ENCODE measurements around the gene SPECC1L.

DNA sequence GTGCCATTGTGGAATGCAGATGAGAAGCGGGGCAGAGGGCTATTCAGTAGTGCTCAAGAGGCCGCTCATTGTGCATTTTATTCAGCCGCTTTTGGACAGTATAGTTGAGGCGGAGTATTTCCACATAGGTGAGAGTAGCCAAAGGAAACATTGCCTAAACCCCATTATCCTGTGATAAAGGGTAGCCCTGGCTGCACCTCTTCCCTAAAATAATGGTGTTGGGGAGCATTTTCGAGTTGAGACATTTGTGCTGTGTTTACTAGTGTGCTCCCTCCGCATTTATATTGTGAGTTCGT lies 68.8 kb downstream of the SPECC1L start:
- TF ChIP-seq CTCF (IDR thresholded peaks at IDR 0.05): no peak
- no peak for TF ChIP-seq POLR2A (IDR thresholded peaks at IDR 0.05)
- TF ChIP-seq EP300 (IDR thresholded peaks at IDR 0.05): no peak

Measured in stomach (tissue), 4 donors.